GM23338 (cell line): ENCODE measurements around the gene SNX2. TPM values are rescaled to one million over a fixed set of nuclear protein-coding genes. Genes with fewer than 3 reads are reported as not detected.

ENCODE experiments used
- ATAC-seq: fragments of 200-7000 bp; cut with Tn5 transposase; 3 replicates; pipeline ENCODE4 v1.9.1; 2020
- DNase-seq: peaks from one replicate; pipeline ENCODE4 v3.0.0-alpha.2; 2015; ENCODE audit warnings: low spot score
- H2AFZ ChIP-seq: fragments of 200-600 bp; sonication (generic); 2 replicates; pipeline ENCODE4 v1.8.0; 2016; ENCODE audit warnings: antibody characterized with exemption, mild to moderate bottlenecking, moderate library complexity
- H3F3A ChIP-seq: fragments of 200-600 bp; sonication (generic); replicated peaks from 2 replicates; pipeline ENCODE4 v1.8.0; 2017; ENCODE audit warnings: antibody characterized with exemption, mixed run types, low read depth
- H3K27ac ChIP-seq: fragments of 200-600 bp; sonication (generic); 2 replicates; pipeline ENCODE4 v1.6.1; 2016; ENCODE audit warnings: low read depth
- H3K27me3 ChIP-seq: fragments of 200-600 bp; sonication (generic); 2 replicates; pipeline ENCODE4 v1.8.0; 2016; ENCODE audit warnings: mild to moderate bottlenecking, mixed run types, moderate library complexity; ENCODE audit not compliant: insufficient read depth
- H3K36me3 ChIP-seq: fragments of 200-600 bp; sonication (generic); 2 replicates; pipeline ENCODE4 v1.8.0; 2016; ENCODE audit warnings: mild to moderate bottlenecking; ENCODE audit not compliant: insufficient read depth
- H3K4me1 ChIP-seq: fragments of 200-600 bp; sonication (generic); 2 replicates; pipeline ENCODE4 v1.8.0; 2016; ENCODE audit warnings: mild to moderate bottlenecking, moderate library complexity; ENCODE audit not compliant: insufficient read depth
- H3K4me2 ChIP-seq: fragments of 200-600 bp; sonication (generic); 2 replicates; pipeline ENCODE4 v1.7.1; 2017; ENCODE audit warnings: mixed run types
- H3K4me3 ChIP-seq: fragments of 200-600 bp; sonication (generic); 2 replicates; pipeline ENCODE4 v1.6.1; 2016; ENCODE audit warnings: mixed run types
- H3K79me2 ChIP-seq: fragments of 200-600 bp; sonication (generic); replicated peaks from 2 replicates; pipeline ENCODE4 v1.8.0; 2017; ENCODE audit warnings: mild to moderate bottlenecking; ENCODE audit not compliant: insufficient read depth
- H3K9me2 ChIP-seq: fragments of 200-600 bp; sonication (generic); 2 replicates; pipeline ENCODE4 v1.8.0; 2017; ENCODE audit not compliant: insufficient read depth
- H4K20me1 ChIP-seq: fragments of 200-600 bp; sonication (generic); replicated peaks from 2 replicates; pipeline ENCODE4 v1.8.0; 2017; ENCODE audit warnings: mild to moderate bottlenecking; ENCODE audit not compliant: insufficient read depth
- H3K27ac Mint-ChIP-seq: 2 replicates; pipeline ENCODE4 v1.8.0; 2020; ENCODE audit warnings: inconsistent platforms, mild to moderate bottlenecking, moderate library complexity, mixed read lengths
- H3K27me3 Mint-ChIP-seq: 3 replicates; pipeline ENCODE4 v1.8.0; 2022; ENCODE audit warnings: low read depth, mild to moderate bottlenecking, moderate library complexity, mixed read lengths, inconsistent platforms; ENCODE audit not compliant: insufficient read depth, poor library complexity
- H3K36me3 Mint-ChIP-seq: 3 replicates; pipeline ENCODE4 v1.8.0; 2021; ENCODE audit warnings: low read depth, mild to moderate bottlenecking, inconsistent platforms, moderate library complexity, mixed read lengths
- H3K4me1 Mint-ChIP-seq: 3 replicates; pipeline ENCODE4 v1.8.0; 2020; ENCODE audit warnings: mild to moderate bottlenecking, inconsistent platforms, mixed read lengths
- H3K4me3 Mint-ChIP-seq: 3 replicates; pipeline ENCODE4 v1.8.0; 2021; ENCODE audit warnings: moderate library complexity, mild to moderate bottlenecking, inconsistent platforms, mixed read lengths
- H3K9me3 Mint-ChIP-seq: 3 replicates; pipeline ENCODE4 v1.8.0; 2020; ENCODE audit warnings: moderate library complexity, mild to moderate bottlenecking, inconsistent platforms, mixed read lengths
- CREB1 ChIP-seq: fragments of 250-450 bp; sonication (Bioruptor Pico); IDR thresholded peaks from 2 replicates; pipeline ENCODE4 v1.5.0; 2020; ENCODE audit warnings: low read depth, mild to moderate bottlenecking, moderate library complexity
- CTCF ChIP-seq, 2 experiments: fragments of 200-600 bp in 1 of 2; sonication (generic) in 1 of 2; conservative IDR thresholded peaks; 2 replicates each; pipeline versions ENCODE4 v1.5.1 to v1.6.1; 2016 to 2017; ENCODE audit warnings: antibody characterized with exemption in 2 of 2, low read depth in 2 of 2, mild to moderate bottlenecking in 2 of 2, moderate library complexity in 1 of 2
- ETS1 ChIP-seq: IDR thresholded peaks from 2 replicates; pipeline ENCODE4 v1.6.1; 2016; ENCODE audit warnings: antibody characterized with exemption
- EZH2 ChIP-seq: fragments of 200-600 bp; sonication (generic); IDR thresholded peaks from one replicate; pipeline ENCODE4 v1.8.0; 2017; ENCODE audit warnings: antibody characterized with exemption, mild to moderate bottlenecking, low read depth; ENCODE audit not compliant: unreplicated experiment
- EZH2phosphoT487 ChIP-seq: fragments of 200-600 bp; sonication (generic); IDR thresholded peaks from one replicate; pipeline ENCODE4 v1.8.1; 2018; ENCODE audit warnings: antibody characterized with exemption; ENCODE audit not compliant: unreplicated experiment
- JUNB ChIP-seq: IDR thresholded peaks from one replicate; pipeline ENCODE4 v1.6.1; 2016; ENCODE audit warnings: antibody characterized with exemption; ENCODE audit not compliant: unreplicated experiment
- NANOG ChIP-seq: IDR thresholded peaks from 2 replicates; pipeline ENCODE4 v1.6.1; 2016; ENCODE audit warnings: antibody characterized with exemption, borderline replicate concordance
- POLR2AphosphoS5 ChIP-seq: IDR thresholded peaks from 2 replicates; pipeline ENCODE4 v1.6.1; 2016; ENCODE audit warnings: antibody characterized with exemption, low read depth
- STAT1 ChIP-seq: IDR thresholded peaks from one replicate; pipeline ENCODE4 v1.6.1; 2016; ENCODE audit warnings: antibody characterized with exemption; ENCODE audit not compliant: unreplicated experiment
- ZNF114 ChIP-seq: fragments of 250-450 bp; sonication (Bioruptor Pico); IDR thresholded peaks from 2 replicates; pipeline ENCODE4 v1.5.0; 2020; ENCODE audit warnings: mild to moderate bottlenecking, moderate library complexity
- ZNF331 ChIP-seq: fragments of 250-450 bp; sonication (Bioruptor Pico); IDR thresholded peaks from 2 replicates; pipeline ENCODE4 v1.5.0; 2020; ENCODE audit warnings: low read depth, mild to moderate bottlenecking, moderate library complexity
- ZNF462 ChIP-seq: fragments of 250-450 bp; sonication (Bioruptor Pico); IDR thresholded peaks from 2 replicates; pipeline ENCODE4 v1.5.0; 2020; ENCODE audit warnings: mild to moderate bottlenecking, moderate library complexity
- polyA plus RNA-seq: library from polyadenylated mRNA; unstranded; fragments of >200 nt; fragmentation: Nextera tagmentation; extraction: Ambion mirVana; gene quantifications from 2 replicates; pipeline ENCODE4 v1.2.1, GENCODE V29; 2016
- total RNA-seq: library from RNA; depleted of rRNA; stranded (reverse); fragments of >200 nt; shearing (Covaris generic); gene quantifications from 2 replicates; pipeline ENCODE4 v1.2.3, GENCODE V29; 2014
- TF ChIP-seq, protein P1 (sequence below): IDR thresholded peaks from one replicate; pipeline ENCODE4 v1.6.1; 2018; ENCODE audit warnings: antibody characterized with exemption; ENCODE audit not compliant: unreplicated experiment

SNX2 gene
- total and polyA plus RNA-seq, 2 experiments from 2014 or later, result 50.8 to 67.8 TPM

GRCh38 chr5:122831984-122832383 is 57.1 kb downstream of the SNX2 start:
- H3K4me3 Mint-ChIP-seq, result no peak overlapping the region
- H3K4me3 ChIP-seq, result no peak overlapping the region

More at GRCh38 chr5:122831984-122832383, 57.1 kb downstream of the SNX2 start:
- Histone ChIP-seq H3K4me2 (no peak overlapping the region), H3F3A (no peaks in the 10 kb centered on the region), H4K20me1 (no peaks in the 10 kb centered on the region), H3K27ac (no peak overlapping the region), H3K27me3 (no peaks in the 10 kb centered on the region), H3K4me1 (no peaks in the 10 kb centered on the region), H3K36me3 (peaks cover 3% of the 10 kb centered on the region; the same call in 1 of the 2 replicates), H3K79me2 (no peaks in the 10 kb centered on the region), H3K9me2 (no peaks in the 10 kb centered on the region), H2AFZ (no peak overlapping the region)
- Mint-ChIP-seq H3K27ac (no peak overlapping the region), H3K4me1 (no peaks in the 10 kb centered on the region), H3K36me3 (peaks cover 10% of the 10 kb centered on the region; the same call in 1 of the 3 replicates), H3K27me3 (no peaks in the 10 kb centered on the region), H3K9me3 (no peaks in the 10 kb centered on the region)
- TF ChIP-seq STAT1 (no peak), ETS1 (no peak), NANOG (no peak), EZH2phosphoT487 (no peak), ZNF462 (CRISPR knock-in tag) (no peak), EZH2 (no peak), CTCF (conservative IDR thresholded peaks at IDR 0.05; ENCODE audit: low read depth in 2 of 2) (no peak), ZNF114 (CRISPR knock-in tag) (no peak), CREB1 (no peak), JUNB (no peak), POLR2AphosphoS5 (no peak), ZNF331 (no peak)
- TF ChIP-seq, protein P1, sequence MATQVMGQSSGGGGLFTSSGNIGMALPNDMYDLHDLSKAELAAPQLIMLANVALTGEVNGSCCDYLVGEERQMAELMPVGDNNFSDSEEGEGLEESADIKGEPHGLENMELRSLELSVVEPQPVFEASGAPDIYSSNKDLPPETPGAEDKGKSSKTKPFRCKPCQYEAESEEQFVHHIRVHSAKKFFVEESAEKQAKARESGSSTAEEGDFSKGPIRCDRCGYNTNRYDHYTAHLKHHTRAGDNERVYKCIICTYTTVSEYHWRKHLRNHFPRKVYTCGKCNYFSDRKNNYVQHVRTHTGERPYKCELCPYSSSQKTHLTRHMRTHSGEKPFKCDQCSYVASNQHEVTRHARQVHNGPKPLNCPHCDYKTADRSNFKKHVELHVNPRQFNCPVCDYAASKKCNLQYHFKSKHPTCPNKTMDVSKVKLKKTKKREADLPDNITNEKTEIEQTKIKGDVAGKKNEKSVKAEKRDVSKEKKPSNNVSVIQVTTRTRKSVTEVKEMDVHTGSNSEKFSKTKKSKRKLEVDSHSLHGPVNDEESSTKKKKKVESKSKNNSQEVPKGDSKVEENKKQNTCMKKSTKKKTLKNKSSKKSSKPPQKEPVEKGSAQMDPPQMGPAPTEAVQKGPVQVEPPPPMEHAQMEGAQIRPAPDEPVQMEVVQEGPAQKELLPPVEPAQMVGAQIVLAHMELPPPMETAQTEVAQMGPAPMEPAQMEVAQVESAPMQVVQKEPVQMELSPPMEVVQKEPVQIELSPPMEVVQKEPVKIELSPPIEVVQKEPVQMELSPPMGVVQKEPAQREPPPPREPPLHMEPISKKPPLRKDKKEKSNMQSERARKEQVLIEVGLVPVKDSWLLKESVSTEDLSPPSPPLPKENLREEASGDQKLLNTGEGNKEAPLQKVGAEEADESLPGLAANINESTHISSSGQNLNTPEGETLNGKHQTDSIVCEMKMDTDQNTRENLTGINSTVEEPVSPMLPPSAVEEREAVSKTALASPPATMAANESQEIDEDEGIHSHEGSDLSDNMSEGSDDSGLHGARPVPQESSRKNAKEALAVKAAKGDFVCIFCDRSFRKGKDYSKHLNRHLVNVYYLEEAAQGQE, result no peak
- no peak for ATAC-seq
- no peak for DNase-seq
